Measurements from ENCODE around the gene ZNF30.

GRCh38 chr19:34994286-34994642 lies 67.6 kb downstream of the ZNF30 start:
- TF ChIP-seq TAF1 (IDR thresholded peaks at IDR 0.05; ENCODE audit: low read depth, low read length) (no peak), POLR2AphosphoS5 (IDR thresholded peaks at IDR 0.05; ENCODE audit: low read depth, low read length) (no peak), POLR2A (IDR thresholded peaks at IDR 0.05; ENCODE audit: low read depth, low read length) (no peak), PAX5 (IDR thresholded peaks at IDR 0.05; ENCODE audit: insufficient read depth, low read length, severe bottlenecking) (no peak)
